GM18511 (cell line): Measurements from ENCODE around the gene STARD13.

Experiments
- ATAC-seq: cut with Tn5 transposase; IDR thresholded peaks from one replicate; pipeline ENCODE4 v1.9.1; 2021; ENCODE audit warnings: mild to moderate bottlenecking, moderate library complexity; ENCODE audit not compliant: unreplicated experiment

STARD13 gene

GRCh38 chr13:33278913-33279312 is 6.6 kb downstream of the STARD13 start:
- ATAC-seq, result no peak

GRCh38 chr13:33277946-33278345 is 7.6 kb downstream of the STARD13 start:
- no peak for ATAC-seq

- no peak for ATAC-seq
Measured at GRCh38 chr13:33277037-33277740, 8.4 kb downstream of the STARD13 start.

GRCh38 chr13:33276570-33276969 is 9.0 kb downstream of the STARD13 start:
- no peak for ATAC-seq

GRCh38 chr13:33275916-33276315 is 9.6 kb downstream of the STARD13 start:
- ATAC-seq, result no peak

- no peak for ATAC-seq
Measured at GRCh38 chr13:33274264-33274663, 11.3 kb downstream of the STARD13 start.

- ATAC-seq, result no peak
Measured at GRCh38 chr13:33272531-33273124, 12.9 kb downstream of the STARD13 start.

GRCh38 chr13:33271759-33272158 is 13.8 kb downstream of the STARD13 start:
- no peak for ATAC-seq

- ATAC-seq, result no peak
Measured at GRCh38 chr13:33270895-33271538, 14.5 kb downstream of the STARD13 start.

GRCh38 chr13:33265607-33266006 is 19.9 kb downstream of the STARD13 start:
- no peak for ATAC-seq

GRCh38 chr13:33265133-33265532 is 20.4 kb downstream of the STARD13 start:
- no peak for ATAC-seq

- no peak for ATAC-seq
Measured at GRCh38 chr13:33264620-33264978, 21.0 kb downstream of the STARD13 start.

- ATAC-seq, result no peak
Measured at GRCh38 chr13:33263976-33264619, 21.5 kb downstream of the STARD13 start.

- ATAC-seq, result no peak
Measured at GRCh38 chr13:33263484-33263883, 22.1 kb downstream of the STARD13 start.

GRCh38 chr13:33262997-33263396 is 22.6 kb downstream of the STARD13 start:
- ATAC-seq, result no peak

GRCh38 chr13:33262594-33262993 is 23.0 kb downstream of the STARD13 start:
- ATAC-seq, result no peak

GRCh38 chr13:33262062-33262487 is 23.5 kb downstream of the STARD13 start:
- ATAC-seq, result no peak

- ATAC-seq, result no peak
Measured at GRCh38 chr13:33261387-33262061, 24.0 kb downstream of the STARD13 start.

- ATAC-seq, result no peak
Measured at GRCh38 chr13:33260168-33261098, 25.1 kb downstream of the STARD13 start.

GRCh38 chr13:33259296-33259695 is 26.3 kb downstream of the STARD13 start:
- ATAC-seq, result no peak
